ENCODE measurements around the gene PRICKLE3. TPM values are rescaled to one million over a fixed set of nuclear protein-coding genes. Genes with fewer than 3 reads are reported as not detected.

The PRICKLE3 gene
- total RNA-seq, 1 donor from 2014 or later, result 12.7 TPM

DNA sequence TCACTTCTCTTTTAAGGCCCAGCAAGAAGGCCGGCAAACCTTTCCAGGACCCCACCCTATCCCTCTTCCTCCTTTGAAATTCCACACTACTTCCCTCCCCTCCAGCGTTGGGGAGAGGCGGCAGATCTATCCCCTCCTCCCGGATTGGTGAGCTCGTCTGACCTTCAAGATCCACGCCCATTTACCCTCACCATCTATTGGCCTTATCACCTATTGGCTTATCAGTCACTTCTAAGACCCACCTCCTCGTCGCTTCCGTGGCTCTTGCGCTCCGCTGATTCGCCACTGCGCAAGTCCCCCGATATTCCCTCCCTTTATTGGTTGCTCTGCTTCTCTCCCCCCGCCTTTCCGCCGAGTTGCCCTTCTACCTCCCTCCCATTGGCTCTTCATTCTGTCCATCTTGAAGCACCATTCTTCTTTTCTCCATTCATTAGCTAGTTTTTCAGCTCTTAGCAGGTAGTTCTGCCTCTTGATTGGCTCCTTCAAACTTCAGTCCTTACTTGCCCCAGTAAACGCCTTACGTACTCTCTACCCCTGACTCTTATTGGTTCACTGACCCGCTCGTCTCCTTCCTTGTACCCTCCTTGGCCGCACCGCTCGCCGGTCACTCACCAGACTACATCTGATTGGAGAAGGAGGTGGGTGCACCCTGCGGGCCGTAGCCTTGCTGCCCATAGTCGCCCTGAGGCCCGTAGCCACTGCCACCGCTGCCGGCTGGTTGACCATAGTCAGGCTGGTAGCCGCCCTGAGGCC, 4.8 kb upstream of the PRICKLE3 start:
- Histone ChIP-seq H3K4me3 (ENCODE audit: low read depth, low read length) (peak overlapping the region; percentile 59), H3K36me3 (ENCODE audit: control insufficient read depth, insufficient read depth, low read length) (no peaks in the 10 kb centered on the region)
- TF ChIP-seq, protein P1, sequence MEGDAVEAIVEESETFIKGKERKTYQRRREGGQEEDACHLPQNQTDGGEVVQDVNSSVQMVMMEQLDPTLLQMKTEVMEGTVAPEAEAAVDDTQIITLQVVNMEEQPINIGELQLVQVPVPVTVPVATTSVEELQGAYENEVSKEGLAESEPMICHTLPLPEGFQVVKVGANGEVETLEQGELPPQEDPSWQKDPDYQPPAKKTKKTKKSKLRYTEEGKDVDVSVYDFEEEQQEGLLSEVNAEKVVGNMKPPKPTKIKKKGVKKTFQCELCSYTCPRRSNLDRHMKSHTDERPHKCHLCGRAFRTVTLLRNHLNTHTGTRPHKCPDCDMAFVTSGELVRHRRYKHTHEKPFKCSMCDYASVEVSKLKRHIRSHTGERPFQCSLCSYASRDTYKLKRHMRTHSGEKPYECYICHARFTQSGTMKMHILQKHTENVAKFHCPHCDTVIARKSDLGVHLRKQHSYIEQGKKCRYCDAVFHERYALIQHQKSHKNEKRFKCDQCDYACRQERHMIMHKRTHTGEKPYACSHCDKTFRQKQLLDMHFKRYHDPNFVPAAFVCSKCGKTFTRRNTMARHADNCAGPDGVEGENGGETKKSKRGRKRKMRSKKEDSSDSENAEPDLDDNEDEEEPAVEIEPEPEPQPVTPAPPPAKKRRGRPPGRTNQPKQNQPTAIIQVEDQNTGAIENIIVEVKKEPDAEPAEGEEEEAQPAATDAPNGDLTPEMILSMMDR (IDR thresholded peaks at IDR 0.05; ENCODE audit: insufficient read depth, low read length, poor library complexity, severe bottlenecking), result no peak

DNA sequence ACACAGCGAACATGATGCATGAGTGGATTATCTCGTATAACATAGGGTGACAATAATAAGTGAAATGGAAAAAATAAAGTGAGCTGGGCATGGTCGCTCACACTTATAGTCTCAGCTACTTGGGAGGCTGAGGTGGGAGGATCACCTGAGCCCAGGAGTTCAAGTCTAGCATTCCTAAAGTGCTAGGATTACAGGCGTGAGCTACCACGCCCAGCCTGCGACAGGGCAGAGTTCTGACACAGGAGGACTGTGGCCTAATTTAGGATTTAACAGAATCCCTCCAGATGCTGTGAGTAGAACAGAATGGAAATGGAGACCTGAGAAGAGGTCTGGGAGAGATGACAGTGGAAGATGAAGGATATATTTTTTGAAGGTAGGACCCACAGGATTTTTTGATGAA, 3.4 kb upstream of the PRICKLE3 start:
- TF ChIP-seq, protein P1 (IDR thresholded peaks at IDR 0.05; ENCODE audit: insufficient read depth, low read length, poor library complexity, severe bottlenecking), result no peak
- Histone ChIP-seq H3K36me3 (ENCODE audit: control insufficient read depth, insufficient read depth, low read length) (no peaks in the 10 kb centered on the region), H3K27me3 (ENCODE audit: control insufficient read depth, insufficient read depth, low read length) (no peaks in the 10 kb centered on the region), H3K4me3 (ENCODE audit: low read depth, low read length) (peak overlapping the region; percentile 49)
- DNase-seq (ENCODE audit: low read depth), result no peak

More for the DNA sequence above, 4.8 kb upstream of the PRICKLE3 start:
- DNase-seq (ENCODE audit: low read depth), result peak; percentile 99
- H3K27me3 ChIP-seq (ENCODE audit: control insufficient read depth, insufficient read depth, low read length), result no peaks in the 10 kb centered on the region

DNA sequence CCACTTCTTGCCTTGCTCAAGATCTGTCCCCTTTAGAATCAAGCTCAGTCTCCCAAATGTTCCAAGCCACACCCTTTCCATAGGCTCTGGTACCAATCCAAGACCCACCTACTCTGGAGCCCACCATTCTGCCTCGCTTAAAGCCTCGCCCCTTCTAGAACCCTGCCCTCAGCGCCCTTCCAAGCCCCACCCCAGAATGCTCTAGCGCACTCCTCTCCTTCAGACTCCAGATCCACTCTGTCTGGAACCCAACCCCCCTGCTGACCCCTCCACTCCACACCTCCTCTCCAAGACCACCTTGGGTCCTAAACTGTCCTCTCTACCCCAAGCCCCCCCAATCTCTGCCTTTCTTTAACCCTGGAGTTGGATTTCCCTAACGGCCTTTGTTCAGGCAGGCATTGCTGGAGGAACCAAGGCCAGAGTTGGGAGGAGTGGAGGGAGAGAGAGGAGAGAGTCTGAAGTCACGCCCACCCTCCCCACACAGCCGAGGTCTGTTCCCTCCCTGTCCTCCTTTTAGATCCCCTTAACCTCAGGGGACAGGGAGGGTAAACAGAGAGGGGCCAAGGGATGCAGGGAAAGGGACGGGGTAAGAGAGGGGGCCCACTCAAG, 2.4 kb upstream of the PRICKLE3 start:
- TF ChIP-seq, protein P1 (IDR thresholded peaks at IDR 0.05; ENCODE audit: insufficient read depth, low read length, poor library complexity, severe bottlenecking), result no peak
- Histone ChIP-seq H3K27me3 (ENCODE audit: control insufficient read depth, insufficient read depth, low read length) (no peaks in the 10 kb centered on the region), H3K4me3 (ENCODE audit: low read depth, low read length) (no peak overlapping the region), H3K36me3 (ENCODE audit: control insufficient read depth, insufficient read depth, low read length) (no peaks in the 10 kb centered on the region)
- no peak for DNase-seq (ENCODE audit: low read depth)

DNA sequence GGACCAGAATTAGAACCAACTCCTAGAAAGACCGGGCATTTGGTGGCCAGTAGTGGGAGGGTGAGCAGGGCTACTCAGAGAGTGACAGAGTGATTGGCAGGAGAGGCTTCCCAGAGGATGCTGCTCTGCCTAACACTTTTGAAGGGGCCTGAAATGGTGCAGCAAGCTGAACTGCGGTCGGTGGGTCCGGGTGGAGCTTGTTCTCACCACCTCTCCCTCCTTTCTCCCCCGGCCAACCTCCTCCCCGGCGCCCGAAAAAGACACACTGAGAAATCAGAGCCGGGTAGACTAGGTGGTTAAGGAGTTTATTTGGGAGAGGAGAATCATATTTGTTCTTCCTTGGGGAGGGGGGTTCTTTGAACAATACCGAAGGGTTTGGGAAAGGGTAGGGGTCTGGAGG, 1.4 kb upstream of the PRICKLE3 start:
- no peaks in the 10 kb centered on the region for H3K36me3 ChIP-seq (ENCODE audit: control insufficient read depth, insufficient read depth, low read length)
- H3K4me3 ChIP-seq (ENCODE audit: low read depth, low read length), result no peak overlapping the region
- TF ChIP-seq, protein P1 (IDR thresholded peaks at IDR 0.05; ENCODE audit: insufficient read depth, low read length, poor library complexity, severe bottlenecking), result no peak
- no peaks in the 10 kb centered on the region for H3K27me3 ChIP-seq (ENCODE audit: control insufficient read depth, insufficient read depth, low read length)
- DNase-seq (ENCODE audit: low read depth), result no peak

DNA sequence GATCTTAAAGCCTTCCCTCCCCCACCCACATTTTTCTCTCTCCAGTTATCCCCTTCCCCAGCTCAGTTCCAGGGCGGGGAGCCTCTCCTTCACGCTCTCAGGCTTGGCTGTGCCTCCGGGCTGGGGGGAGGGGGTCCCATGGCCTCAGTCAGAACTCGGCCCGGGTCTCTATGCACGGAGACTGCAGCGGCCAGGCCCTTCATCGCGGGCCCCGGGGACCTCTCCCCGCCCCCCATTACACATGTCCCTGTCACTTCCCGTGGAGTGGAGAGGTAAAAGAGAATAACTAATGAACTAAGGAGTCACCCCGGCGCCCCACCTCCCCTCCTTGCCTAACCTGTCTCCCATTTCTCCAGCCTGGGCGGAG, 838 bp upstream of the PRICKLE3 start:
- no peak for DNase-seq (ENCODE audit: low read depth)
- Histone ChIP-seq H3K4me3 (ENCODE audit: low read depth, low read length) (no peak overlapping the region), H3K36me3 (ENCODE audit: control insufficient read depth, insufficient read depth, low read length) (peaks cover 1% of the 10 kb centered on the region), H3K27me3 (ENCODE audit: control insufficient read depth, insufficient read depth, low read length) (no peaks in the 10 kb centered on the region)
- TF ChIP-seq, protein P1 (IDR thresholded peaks at IDR 0.05; ENCODE audit: insufficient read depth, low read length, poor library complexity, severe bottlenecking), result no peak
